ENCODE data around the gene ADD1.

The ADD1 gene

DNA sequence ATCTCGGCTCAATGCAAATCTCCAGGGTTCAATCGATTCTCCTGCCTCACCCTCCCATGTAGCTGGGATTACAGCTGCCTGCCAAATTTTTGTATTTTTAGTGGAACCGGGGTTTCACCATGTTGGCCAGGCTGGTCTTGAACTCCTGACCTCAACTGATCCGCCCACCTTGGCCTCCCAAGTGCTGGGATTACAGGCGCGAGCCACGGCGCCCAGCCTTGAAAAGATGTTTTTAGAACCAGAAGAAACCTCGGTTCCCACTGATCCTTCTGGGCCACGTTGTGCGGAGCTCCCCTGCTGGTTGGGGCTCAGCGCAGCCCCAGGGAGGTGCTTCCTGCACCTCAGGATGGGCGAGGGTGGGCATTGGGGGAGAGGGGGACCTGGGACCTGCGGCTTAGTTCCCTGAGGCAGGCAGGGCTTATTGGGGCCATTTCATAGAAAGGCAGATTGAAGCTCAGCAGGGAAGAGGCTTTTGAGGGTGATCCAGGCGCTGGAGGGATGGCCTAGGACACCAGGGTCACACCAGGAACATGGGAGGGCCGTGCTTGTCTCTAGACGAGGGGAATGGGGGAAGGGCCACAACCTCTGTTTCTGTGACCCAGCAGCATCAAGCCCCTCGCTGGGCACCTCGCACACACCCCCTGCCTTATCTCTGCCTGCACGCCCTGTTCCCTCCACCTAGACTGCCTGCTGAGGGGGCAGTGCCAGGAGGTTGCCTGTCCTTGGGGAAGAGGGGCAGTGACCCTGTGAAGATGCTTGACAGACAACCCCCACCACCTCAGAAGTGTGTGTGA is 6.3 kb upstream of the ADD1 start:
- DNase-seq: no peak

DNA sequence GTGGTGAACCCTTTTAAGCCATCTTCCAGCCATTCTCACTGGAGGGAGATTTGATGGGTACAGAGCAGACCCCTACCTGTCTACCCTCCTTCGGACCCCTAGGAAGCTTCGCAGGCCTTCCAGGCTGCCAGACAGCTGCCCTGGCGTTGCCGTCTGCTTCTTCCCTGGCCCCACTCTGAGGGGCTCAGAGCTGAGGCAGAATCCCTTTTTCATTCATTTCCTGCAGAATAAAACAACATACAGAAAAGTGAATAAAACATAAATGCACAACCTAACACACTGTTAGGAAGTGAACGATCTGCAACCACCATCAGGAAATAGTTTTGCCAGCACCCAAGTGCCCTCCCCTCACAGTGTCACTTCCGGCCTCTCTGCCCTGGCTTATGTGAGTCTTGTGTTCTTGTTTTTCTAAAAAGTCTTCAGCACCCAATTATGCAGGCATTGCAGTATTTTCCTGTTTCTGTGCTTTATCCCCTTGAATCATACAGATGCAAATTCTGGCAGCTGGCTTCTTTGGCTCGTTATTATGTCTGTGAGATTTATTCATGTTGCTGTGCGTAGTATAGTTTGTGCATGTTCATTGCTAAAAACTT is 5.6 kb upstream of the ADD1 start:
- DNase-seq: no peak

DNA sequence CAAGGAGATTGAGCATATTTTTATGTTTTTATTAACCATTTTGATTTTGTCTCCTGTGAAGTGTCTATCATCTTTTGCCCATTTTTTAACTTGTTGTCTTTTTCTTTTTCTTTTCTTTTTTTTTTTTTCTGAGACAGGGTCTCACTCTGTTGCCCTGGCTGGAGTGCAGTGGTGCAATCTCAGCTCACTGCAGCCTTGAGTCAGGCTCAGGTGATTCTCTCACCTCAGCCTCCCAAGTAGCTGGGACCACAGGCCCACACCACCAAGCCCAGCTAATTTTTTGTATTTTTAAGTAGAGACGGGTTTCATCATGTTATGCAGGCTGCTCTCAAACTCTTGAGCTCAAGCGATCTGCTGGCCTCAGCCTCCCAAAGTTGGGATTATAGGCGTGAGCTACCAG is 4.6 kb upstream of the ADD1 start:
- no peak for DNase-seq

DNA sequence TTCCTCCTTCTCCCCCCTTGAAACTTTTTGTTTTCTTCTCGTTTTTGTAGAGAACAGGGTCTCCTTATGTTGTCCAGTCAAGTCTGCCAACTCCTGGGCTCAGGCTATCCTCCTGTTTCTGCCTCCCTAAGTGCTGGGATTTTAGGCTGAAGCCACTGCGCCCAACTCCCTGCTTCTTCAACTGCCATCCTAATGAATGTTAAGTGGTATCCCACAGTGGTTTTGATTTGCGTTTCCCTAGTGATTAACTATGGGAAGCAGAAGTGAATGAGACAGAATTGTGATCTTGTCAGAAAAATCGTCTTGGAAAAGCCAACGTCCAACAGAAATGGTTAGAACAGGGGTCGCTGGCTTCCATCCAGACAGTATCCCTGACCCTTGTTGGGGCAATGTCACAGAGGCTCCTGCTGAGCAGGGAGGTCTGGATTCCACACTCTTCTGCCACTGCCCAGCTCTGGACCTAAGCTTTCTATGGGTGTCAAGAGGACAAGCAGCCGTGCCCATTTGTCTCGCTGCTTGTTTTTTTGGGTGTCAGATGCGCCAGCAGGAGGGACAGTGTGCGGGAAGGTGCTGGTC is 869 bp upstream of the ADD1 start:
- no peak for DNase-seq

DNA sequence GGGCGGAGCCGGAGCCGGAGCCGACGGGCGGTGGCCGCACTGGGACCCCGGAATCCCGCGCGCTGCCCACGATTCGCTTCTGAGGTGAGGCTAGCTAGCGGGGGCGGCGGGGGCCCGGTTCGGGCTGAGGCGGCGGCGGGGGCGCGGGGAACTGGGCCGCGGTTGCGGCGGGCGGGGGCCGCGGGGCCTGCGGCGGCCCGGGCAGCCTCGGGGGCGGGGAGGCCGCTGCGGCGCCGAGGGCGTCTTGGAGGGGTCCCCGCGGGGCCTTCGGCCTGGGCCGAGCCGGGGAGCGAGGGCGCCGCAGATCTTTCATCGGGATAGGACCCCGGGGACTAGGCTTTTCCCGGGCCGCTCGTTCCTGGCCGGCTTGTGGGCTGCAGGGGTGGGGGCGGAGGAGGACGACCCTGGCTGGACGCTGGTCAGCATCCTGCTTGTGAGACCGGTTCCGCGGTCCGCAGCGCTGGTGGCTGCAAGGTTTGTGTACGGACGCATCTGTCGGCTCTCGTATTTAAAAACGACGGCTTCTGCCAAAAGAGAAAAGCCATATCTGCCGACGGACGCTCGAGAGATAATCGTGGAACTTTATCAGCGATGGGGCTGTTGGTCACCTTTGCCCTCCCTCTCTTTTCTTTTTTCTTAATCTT is 419 bp downstream of the ADD1 start:
- DNase-seq: peak; percentile 41

DNA sequence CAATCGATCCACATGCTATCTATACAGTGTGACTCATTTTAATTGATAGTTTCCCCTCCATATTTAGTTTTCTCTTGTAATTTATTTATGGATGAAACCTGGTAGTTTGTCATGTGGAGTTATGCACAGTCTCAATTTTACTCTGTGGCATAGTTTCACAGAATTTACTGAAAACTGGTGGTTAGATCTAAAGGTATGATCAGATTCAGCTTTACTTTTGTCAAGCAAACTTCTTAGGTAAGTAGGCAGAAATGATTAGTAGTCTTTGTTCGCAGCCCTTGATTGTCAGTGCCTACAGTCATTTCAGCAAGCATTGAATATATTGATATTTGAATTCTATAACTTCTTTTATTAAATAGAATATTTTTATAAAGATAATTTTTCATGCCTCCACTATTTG is 2.5 kb downstream of the ADD1 start:
- no peak for DNase-seq

DNA sequence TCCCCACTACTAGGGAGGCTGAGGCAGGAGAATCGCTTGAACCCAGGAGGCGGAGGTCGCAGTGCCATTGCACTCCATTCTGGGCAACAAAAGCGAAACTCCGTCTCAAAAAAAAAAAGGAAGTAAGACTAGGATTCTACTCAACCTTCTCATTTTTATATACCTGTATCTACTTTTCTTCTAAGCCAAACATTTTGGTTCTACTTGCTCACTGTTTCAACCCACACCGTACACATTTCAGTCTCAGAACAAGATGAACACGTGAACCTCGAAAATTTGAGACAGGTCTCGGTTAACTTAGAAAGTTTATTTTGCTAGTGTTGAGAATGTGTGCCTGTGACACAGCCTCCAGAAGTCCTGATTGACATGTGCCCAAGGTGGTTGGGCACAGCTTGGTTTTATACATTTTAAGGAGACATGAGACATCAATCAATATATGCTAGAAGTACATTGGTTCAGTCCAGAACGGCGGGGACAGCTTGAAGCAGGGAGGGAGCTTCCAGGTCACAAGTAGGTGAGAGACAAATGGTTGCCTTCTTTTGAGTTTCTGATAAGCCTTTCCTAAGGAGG is 3.7 kb downstream of the ADD1 start:
- no peak for DNase-seq

DNA sequence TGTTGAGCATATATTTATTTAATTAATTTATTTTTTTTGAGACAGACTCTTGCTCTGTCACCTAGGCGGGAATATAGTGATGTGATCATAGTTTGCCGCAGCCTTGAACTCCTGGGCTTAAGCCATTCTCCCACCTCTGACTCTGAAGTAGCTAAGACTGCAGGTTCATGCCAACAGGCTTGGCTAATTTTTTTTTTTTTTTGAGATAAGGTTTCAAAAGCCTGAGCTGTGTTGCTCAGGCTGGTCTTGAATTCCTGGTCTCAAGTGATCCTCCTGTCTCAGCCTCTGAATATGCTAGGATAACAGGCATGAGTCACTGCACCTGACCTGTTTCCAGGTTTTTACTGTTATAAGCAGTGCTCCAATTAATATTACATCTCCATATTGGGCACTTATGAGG is 4.8 kb downstream of the ADD1 start:
- no peak for DNase-seq

DNA sequence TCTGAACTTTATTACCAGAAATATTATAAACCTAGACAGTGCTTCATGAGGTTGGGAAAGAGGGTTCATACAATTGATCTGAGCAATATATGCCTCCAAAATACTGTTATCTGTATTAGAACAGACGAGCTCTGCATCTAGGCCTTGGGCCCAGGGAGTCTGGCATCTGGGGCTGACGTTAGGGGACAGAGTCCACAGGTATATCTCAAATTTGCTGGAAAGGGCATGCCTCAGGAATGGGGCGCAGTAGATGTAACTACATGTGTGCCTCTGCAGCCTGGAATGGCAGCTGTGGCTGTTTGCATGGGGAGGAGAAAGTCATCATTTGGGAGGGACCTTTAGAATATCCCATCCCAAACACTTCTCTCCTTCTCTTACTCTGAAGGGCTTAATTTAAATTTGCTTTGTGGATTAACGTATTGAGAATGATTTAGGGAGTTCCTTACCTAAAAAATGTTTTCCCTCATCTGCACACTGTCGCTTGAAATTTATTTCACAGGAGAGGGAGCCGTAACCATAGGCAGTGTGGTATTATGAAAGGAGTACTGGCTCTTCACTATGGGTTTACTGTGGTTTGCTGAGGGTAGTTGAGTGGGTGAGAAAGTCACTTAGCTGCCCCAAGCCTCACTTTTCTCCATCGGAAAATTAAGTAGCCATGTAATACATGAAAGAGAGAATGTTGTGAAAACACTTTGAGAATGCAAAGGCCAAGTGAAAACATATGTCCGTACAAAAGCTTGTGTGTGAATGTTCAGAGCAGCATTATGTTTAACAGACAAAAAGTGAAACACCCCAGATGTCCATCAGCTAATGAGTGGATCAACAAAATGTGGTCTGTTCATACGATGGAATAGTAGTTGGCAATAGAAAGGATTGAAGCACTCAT is 5.9 kb downstream of the ADD1 start:
- no peak for DNase-seq

DNA sequence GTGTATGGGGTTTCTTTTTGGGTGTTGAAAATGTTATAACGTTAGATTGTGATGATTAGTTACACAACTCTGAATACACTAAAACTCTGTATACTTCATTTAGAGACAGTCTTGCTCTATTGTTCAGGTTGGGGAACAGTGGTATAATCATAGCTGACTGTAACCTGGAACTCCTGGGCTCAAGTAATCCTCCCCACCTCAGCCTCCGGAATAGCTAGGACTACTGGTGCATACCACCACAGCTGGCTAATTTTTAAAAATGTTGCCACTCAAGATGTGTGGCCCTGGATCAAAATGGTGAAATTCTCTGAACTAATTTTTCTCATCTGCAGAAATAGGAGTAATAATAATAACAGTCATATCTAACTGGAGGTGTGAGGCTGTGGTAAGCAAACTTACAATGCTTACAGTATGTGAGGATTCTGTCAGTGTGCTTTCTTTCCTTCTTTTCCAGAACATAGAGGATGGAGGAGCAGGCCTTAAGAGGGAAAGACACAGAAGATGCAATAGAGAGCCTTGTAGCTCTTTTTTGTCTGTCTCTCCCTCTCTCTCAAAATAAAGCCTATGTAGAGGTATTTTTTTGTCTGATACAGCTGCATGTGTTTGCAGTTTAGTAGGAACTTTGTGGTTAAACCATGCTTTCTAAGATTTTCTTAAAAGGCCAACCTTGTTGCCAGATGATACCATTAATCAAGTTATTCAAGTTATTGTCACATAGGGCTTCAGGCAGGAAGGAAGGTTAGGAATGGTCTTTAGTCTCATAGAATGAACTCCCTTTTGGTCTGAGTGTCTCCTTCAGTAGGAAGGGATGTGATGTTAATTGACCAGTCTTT is 7.5 kb downstream of the ADD1 start:
- DNase-seq: no peak

DNA sequence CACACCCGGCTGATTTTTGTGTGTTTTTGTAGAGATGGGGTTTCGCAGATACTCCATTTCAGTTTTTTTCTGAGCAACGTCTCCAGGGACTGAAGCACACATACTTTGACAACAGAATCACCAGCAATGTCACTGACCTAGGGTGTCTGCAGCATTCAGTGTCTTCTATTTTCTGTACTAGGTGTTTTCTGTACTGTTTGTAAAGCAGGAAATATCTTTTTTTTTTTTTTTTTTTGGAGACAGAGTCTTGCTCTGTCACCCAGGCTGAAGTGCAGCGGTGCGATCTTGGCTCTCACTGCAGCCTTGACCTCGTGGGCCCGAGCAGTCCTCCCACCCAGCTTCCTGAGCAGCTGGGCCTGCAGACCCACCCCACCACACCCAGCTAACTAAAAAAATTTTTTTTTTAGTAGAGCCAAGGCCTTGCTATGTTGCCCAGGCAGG is 8.9 kb downstream of the ADD1 start:
- no peak for DNase-seq

DNA sequence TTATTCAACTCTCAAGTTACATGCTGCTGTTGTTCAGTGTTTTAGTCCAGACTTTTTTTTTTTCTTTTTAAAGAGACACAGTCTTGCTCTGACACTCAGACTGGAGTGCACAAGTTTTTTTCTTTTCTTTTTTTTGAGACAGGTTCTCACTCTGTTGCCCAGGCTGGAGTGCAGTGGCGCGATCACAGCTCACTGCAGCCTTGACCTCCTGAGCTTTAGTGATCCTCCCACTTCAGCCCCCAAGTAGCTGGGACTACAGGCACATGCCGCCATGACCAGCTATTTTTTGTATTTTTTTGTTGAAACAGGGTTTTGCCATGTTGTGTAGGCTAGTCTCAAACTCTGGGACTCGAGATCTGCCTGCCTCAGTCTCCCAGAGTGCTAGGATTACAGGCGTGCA is 11.9 kb downstream of the ADD1 start:
- no peak for DNase-seq

DNA sequence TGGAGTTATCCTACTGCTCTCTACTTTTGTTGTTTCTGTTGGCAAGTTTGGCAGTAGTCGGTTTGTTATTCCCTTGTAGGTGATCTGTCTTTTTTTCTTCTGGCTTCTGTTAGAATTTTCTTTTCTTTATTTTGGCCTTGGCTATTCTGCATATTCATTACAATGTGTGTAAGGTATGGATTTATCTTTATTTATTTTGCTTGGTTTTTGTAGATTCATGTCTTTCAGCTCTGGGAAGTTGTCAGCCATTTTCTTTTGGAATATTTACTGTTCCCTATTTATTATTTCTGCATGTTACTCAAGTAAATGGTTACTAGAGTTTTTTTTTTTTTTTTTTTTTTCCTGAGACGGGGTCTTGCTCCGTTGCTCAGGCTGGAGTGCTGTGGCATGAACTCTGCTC is 12.6 kb downstream of the ADD1 start:
- no peak for DNase-seq

DNA sequence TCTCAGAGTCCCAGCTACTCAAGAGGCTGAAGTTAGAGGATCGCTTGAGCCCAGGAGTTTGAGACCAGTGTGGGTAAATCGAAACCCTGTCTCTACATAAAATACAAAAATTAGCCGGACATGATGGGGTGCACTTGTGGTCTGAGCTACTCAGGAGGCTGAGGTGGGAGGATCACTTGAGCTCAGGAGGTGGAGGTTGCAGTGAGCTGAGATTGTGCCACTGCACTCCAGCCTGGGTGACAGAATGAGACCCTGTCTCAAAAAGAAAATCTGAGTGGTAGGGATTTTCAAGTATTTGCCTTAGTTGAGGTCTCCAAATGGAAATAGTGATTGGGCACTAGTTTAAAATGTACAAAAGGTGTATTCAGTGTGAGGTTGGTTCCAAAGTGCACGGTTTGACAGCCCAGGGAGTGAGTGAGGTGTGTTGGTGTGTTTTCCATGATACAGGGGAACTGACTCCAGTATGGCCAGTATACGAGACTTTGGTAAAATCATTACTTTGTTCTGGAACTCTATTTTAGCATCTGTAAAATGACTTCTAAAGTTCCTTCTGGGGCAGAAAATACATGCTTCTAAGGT is 13.8 kb downstream of the ADD1 start:
- no peak for DNase-seq

DNA sequence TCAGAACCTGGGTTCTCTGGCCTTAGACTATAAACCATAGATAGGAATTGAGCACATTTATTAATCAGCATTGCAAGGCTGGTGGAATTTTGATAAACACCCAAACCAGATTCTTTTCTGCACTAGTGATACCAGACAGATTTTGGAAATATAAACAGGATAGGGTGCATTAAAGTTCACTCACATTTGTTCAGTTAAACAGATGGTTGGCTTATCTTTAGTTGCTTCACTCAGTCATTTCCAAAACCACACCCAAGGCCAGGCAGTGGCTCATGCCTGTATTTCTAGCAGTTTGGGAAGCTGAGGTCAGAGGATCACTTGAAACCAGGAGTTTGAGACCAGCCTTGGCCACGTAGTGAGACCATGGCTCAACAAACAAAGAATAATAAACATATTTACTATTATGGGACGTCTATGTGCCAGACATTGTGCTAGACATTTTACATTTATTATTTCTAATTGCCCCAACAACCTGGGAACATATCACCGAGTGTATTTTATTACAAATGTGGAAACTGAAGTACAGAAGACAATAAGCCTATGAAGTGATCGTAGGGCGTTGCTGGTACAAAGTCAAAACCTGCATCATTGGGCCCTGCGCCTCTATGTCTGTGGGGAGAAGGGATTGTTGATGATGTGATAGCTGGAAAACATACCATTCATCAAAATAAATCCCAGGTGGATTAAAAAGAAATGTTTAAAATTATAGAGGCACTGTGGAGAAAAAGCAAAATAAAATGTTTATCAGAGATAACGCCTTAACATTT is 15.0 kb downstream of the ADD1 start:
- no peak for DNase-seq

DNA sequence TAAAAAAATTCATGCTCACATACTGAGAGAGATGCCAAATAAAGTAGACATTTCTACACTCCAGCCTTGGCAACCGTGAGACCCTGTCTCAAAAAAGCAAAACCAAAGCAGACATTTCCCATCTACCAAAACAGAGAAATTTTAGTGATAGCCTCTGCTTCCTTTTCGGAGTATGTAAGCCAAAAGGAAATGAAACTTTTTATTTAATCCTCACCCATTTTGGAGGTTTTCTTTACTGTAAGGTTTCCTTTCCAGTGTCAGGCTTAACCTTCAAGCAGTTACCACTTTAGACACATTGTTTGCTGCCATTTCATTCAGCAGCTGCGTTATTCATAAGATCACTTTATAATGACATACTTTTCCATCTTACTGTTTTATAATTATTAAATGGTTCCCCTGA is 15.9 kb downstream of the ADD1 start:
- DNase-seq: no peak

DNA sequence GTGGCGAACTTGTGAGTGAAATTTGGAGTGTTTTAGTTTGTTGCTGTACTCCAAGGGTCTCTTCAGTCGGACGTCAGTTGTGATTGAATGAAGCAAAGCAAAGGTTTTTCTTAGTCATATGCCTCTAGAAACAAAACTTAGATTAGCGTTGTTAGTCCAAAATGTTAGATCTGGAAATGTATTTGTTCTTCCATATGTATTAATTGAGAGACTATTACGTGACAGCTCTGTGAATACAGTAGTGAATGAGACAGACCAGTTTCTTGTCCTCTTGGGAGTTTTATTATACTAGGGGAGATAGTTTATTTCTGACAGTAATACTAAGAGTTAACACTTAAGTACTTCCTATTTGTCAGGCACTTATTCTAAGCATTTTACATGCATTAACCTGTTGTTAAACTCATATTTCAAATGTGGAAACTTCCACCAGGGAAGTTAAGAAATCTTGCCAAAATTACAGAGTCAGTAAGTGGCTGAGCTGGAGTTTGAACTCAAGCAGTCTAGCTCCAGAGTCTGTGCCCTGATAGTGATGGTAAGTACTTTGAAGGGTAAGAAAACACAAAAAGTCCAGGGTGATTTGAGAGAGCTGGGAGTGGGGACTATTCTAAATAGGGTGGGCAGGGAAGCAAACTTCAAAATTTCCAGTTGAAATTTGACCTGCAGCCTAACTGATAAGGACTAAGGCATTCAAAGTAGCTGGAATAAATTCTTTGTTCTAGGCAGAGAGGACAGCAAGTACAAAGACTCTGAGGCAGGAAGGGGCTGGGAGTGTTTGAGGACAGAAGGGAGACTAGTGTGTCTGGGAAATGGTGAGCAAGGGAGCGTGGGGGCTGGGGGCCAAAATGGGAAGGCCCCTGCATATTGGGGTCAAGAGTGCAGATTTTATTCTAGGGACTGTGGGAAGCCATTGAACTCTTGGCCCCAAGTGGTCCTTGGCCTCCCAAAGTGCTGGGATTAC is 17.0 kb downstream of the ADD1 start:
- no peak for DNase-seq

DNA sequence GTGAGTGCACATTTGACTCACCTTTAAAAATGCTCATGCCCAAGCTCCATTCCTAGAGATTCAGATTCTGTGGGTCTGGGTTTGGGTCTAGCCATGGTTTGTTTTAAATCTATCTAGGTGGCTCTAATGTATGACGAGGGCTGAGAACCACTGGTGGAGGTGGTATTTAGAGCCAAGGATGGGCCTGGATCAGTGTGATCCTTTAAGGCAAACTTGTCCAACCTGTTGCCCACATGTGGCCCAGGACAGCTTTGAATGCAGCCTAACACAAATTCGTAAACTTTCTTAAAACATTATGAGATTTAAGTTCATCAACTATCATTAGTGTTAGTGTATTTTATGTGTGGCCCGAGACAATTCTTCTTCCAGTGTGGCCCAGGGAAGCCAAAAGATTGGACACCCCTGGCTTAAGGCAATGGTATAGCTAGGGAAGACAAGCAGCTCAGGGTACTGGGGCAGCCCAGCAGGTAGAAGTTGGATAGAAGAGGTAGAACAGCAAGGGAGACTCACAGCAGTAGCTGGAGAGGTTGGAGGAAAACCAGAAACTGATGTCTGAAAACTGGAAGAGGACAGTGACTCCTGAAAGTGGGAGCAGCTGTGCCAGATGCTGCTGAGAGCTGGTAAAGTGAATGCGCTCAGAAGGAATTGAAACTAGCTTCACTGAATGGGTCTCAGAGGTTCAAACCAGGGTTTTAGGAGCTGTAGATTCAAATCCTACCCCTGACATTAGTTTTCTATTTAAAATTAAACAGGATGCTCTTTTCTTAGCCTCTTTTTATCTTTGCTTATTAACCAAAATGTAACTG is 18.2 kb downstream of the ADD1 start:
- peak; percentile 36 for DNase-seq

All from RPMI8226 (cell line).